ENCODE results near the gene ANXA2. TPM values are rescaled to one million over a fixed set of nuclear protein-coding genes. Genes with fewer than 3 reads are reported as not detected.

ANXA2 gene
- polyA plus RNA-seq, 3 donors from 2014 or later = 358 to 849 (median 423) TPM

Other genes starting within 250 kb of the ANXA2 start
- gene ICE2, start 81.2 kb upstream of the ANXA2 start, polyA plus RNA-seq = 10 to 100 TPM; 26.5 to 40.7 (median 33.4) TPM

Data from immature natural killer cell (primary cell).